Panc1 (cell line): ENCODE data around the gene NREP. TPM values are rescaled to one million over a fixed set of nuclear protein-coding genes. Genes with fewer than 3 reads are reported as not detected.

Experiments
- ATAC-seq: fragments of 200-7000 bp; cut with Tn5 transposase; 2 replicates; pipeline ENCODE4 v1.9.1; 2020; ENCODE audit warnings: mild to moderate bottlenecking, moderate library complexity
- BruUV-seq: library from RNA; stranded (reverse); fragments of 400-500 nt; replicated peaks from 2 replicates; lab custom pipeline; 2021; lab: Mats Ljungman, UMichigan
- CTCF ChIA-PET: fragments of 300-600 bp; sonication (Branson Sonifier 250); formaldehyde crosslinking; loops from one replicate; lab custom pipeline; 2022; ENCODE audit warnings: antibody characterized with exemption; lab: Charles Lee
- POLR2A ChIA-PET: fragments of 300-600 bp; sonication (Branson Sonifier 250); formaldehyde crosslinking; loops from one replicate; lab custom pipeline; 2022; ENCODE audit warnings: antibody characterized with exemption; lab: Charles Lee
- DNase-seq: peaks from one replicate; pipeline ENCODE4 v3.0.0-alpha.2; 2010; ENCODE audit warnings: low read depth, low spot score
- H3K27ac ChIP-seq: 2 replicates; pipeline ENCODE4 v1.5.1; 2011; ENCODE audit warnings: mild to moderate bottlenecking, low read length, inconsistent platforms
- H3K27me3 ChIP-seq: fragments of 200-500 bp; sonication (Bioruptor generic); 2 replicates; pipeline ENCODE4 v1.6.0; 2014; ENCODE audit warnings: low read length, inconsistent platforms; ENCODE audit not compliant: control insufficient read depth, insufficient read depth
- H3K36me3 ChIP-seq: fragments of 200-500 bp; sonication (Bioruptor generic); 2 replicates; pipeline ENCODE4 v1.5.1; 2014; ENCODE audit warnings: inconsistent platforms, mild to moderate bottlenecking, low read length, moderate library complexity; ENCODE audit not compliant: control insufficient read depth, insufficient read depth
- H3K4me1 ChIP-seq: 2 replicates; pipeline ENCODE4 v1.5.1; 2011; ENCODE audit warnings: inconsistent platforms, mild to moderate bottlenecking, low read length, moderate library complexity; ENCODE audit not compliant: control insufficient read depth, insufficient read depth
- H3K4me3 ChIP-seq, 2 experiments: 2 replicates each; pipeline ENCODE4 v1.5.1; 2011 to 2012; ENCODE audit warnings: low read depth in 2 of 2, low read length in 2 of 2, mild to moderate bottlenecking in 2 of 2, inconsistent platforms in 1 of 2, moderate library complexity in 1 of 2
- H3K9me3 ChIP-seq: fragments of 200-500 bp; sonication (Bioruptor generic); 2 replicates; pipeline ENCODE4 v1.5.1; 2014; ENCODE audit warnings: low read depth, mild to moderate bottlenecking, inconsistent platforms, low read length, moderate library complexity; ENCODE audit not compliant: control insufficient read depth, insufficient read depth
- CTCF ChIP-seq: fragments of 450-650 bp; IDR thresholded peaks from 2 replicates; pipeline ENCODE4 v1.5.1; 2017; ENCODE audit warnings: mild to moderate bottlenecking
- POLR2AphosphoS5 ChIP-seq: IDR thresholded peaks from 2 replicates; pipeline ENCODE4 v1.6.1; 2012; ENCODE audit warnings: mild to moderate bottlenecking, low read depth, low read length, moderate library complexity
- REST ChIP-seq, 2 experiments: IDR thresholded peaks; 2 replicates each; pipeline ENCODE4 v1.6.1; 2011 to 2012; ENCODE audit warnings: low read depth in 2 of 2, control low read depth in 1 of 2, low read length in 1 of 2, mild to moderate bottlenecking in 1 of 2, moderate library complexity in 1 of 2; ENCODE audit not compliant: insufficient read depth in 1 of 2
- SIN3A ChIP-seq: IDR thresholded peaks from 2 replicates; pipeline ENCODE4 v1.6.1; 2012; ENCODE audit warnings: low read depth, mild to moderate bottlenecking, low read length, moderate library complexity, borderline replicate concordance; ENCODE audit not compliant: insufficient read depth
- TCF7L2 ChIP-seq: IDR thresholded peaks from 2 replicates; pipeline ENCODE4 v1.6.1; 2011; ENCODE audit warnings: mild to moderate bottlenecking, low read depth, low read length, inconsistent platforms
- in situ Hi-C: cut with HindIII; loops from 2 replicates; pipeline ENCODE4 v1.10.0; 2016; ENCODE audit warnings: low sequenced_read_pairs, low pct_unique_long_range_greater_than_20kb
- intact Hi-C: fragments of 100-400 bp; cut with micrococcal nuclease; formaldehyde crosslinking; loops from one replicate; pipeline ENCODE4 v1.10.0; 2022; ENCODE audit not compliant: unreplicated experiment
- total RNA-seq: library from RNA; stranded (reverse); gene quantifications from one replicate; pipeline ENCODE4 v1.2.1, GENCODE V29; 2021; ENCODE audit not compliant: unreplicated experiment

The NREP gene
- total RNA-seq, 1 experiment from 2014 or later, result 4.9 TPM

- H3K36me3 ChIP-seq, result no peaks in the 10 kb centered on the region
- no peak for DNase-seq
- H3K27me3 ChIP-seq, result no peaks in the 10 kb centered on the region
- H3K4me1 ChIP-seq, result no peaks in the 10 kb centered on the region
- H3K27ac ChIP-seq, result no peak overlapping the region
- intact Hi-C loops, result no loop called here
- no peaks in the 10 kb centered on the region for H3K9me3 ChIP-seq
- no peak for TF ChIP-seq TCF7L2
- no peak for TF ChIP-seq CTCF
- TF ChIP-seq SIN3A, result no peak
- no peak for TF ChIP-seq POLR2AphosphoS5
- no peak for TF ChIP-seq REST (IDR thresholded peaks at IDR 0.05; ENCODE audit: insufficient read depth in 1 of 2, low read depth in 2 of 2, low read length in 1 of 2)
- CTCF ChIA-PET, result no interaction called here
- in situ Hi-C loops, result no loop called here
- POLR2A ChIA-PET, result no interaction called here
- H3K4me3 ChIP-seq, result no peak overlapping the region
- no peak for ATAC-seq
- no TSS peak for BruUV-seq
Observed at GRCh38 chr5:111734597-111734996, 22.4 kb downstream of the NREP start.

GRCh38 chr5:111734013-111734412 lies 23.0 kb downstream of the NREP start:
- ATAC-seq, result no peak
- no peaks in the 10 kb centered on the region for H3K36me3 ChIP-seq
- no peak overlapping the region for H3K27ac ChIP-seq
- TF ChIP-seq TCF7L2 (no peak), REST (IDR thresholded peaks at IDR 0.05; ENCODE audit: insufficient read depth in 1 of 2, low read depth in 2 of 2, low read length in 1 of 2) (no peak), SIN3A (no peak), POLR2AphosphoS5 (no peak), CTCF (no peak)
- H3K4me3 ChIP-seq, result no peak overlapping the region
- DNase-seq, result no peak
- ChIA-PET CTCF (no interaction called here), POLR2A (no interaction called here)
- BruUV-seq, result no TSS peak
- in situ Hi-C loops (no loop called here), intact Hi-C loops (no loop called here)
- no peaks in the 10 kb centered on the region for H3K4me1 ChIP-seq
- no peaks in the 10 kb centered on the region for H3K27me3 ChIP-seq
- H3K9me3 ChIP-seq, result no peaks in the 10 kb centered on the region
